Measurements from ENCODE around the gene FNDC3B. TPM values are rescaled to one million over a fixed set of nuclear protein-coding genes. Genes with fewer than 3 reads are reported as not detected.

FNDC3B gene
- total RNA-seq, 2 donors from 2014 or later: 12.0 to 17.7 TPM

DNA sequence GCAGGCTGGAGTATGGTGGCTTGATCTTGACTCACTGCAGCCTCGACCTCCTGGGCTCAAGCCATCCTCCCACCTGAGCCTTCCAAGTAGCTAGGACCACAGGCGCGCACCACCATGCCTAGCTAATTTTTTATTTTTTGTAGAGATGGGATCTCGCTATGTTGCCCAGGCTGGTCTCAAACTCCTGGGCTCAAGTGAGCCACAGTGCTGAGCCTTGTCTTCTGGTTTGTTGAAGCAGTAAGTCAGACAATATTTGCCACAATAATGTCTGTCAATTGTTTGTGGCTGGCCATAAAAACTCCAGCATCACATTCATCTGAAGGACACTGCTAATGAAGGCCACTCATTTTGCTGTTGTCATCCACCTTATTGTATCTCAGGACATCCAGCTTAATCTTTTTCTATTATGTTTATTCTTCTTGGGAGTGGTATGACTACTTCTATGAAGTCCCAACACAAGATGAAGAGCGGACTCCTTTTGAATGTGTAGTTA is 185.9 kb downstream of the FNDC3B start:
- Mint-ChIP-seq H3K36me3 (ENCODE audit: insufficient read depth in 2 of 2) (peaks cover 0 to 4% of the 10 kb centered on the region in 2 donors), H3K4me1 (ENCODE audit: low read depth) (peaks cover 4% of the 10 kb centered on the region), H3K27me3 (ENCODE audit: low read depth) (no peaks in the 10 kb centered on the region), H3K27ac (no peak overlapping the region), H3K4me3 (no peak overlapping the region), H3K9me3 (peaks cover 0 to 2% of the 10 kb centered on the region in 2 donors)
- ATAC-seq (replicated peaks in 1 of 2) (no peak), DNase-seq (no peak)

DNA sequence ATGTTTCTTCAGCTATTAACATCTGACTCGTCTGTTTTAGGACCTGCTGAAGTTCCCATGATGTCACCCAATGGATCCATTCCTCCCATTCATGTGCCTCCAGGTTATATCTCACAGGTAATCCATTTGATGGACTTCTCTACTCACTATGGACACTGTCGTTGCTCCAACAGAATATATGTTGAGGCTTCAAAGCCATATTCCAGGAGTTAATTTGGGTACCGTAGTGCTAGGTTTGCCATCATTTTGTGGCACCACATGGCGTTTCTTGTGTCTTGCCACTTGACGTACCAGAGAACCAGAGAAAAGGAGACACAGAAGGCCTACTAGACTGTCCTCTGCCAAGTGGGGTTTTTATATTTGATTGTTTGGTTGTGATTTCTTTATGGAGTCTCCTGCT is 187.5 kb downstream of the FNDC3B start:
- H3K27me3 Mint-ChIP-seq (ENCODE audit: low read depth): no peaks in the 10 kb centered on the region
- no peak for DNase-seq
- no peak overlapping the region for H3K4me3 Mint-ChIP-seq
- peaks cover 4% of the 10 kb centered on the region for H3K4me1 Mint-ChIP-seq (ENCODE audit: low read depth)
- H3K9me3 Mint-ChIP-seq: peaks cover 0 to 2% of the 10 kb centered on the region in 2 donors
- H3K36me3 Mint-ChIP-seq (ENCODE audit: insufficient read depth in 2 of 2): peaks cover 1 to 4% of the 10 kb centered on the region in 2 donors
- ATAC-seq (replicated peaks in 1 of 2): no peak
- no peak overlapping the region for H3K27ac Mint-ChIP-seq

- no peak overlapping the region for H3K4me3 Mint-ChIP-seq
- peaks cover 4% of the 10 kb centered on the region for H3K4me1 Mint-ChIP-seq (ENCODE audit: low read depth)
- no peak overlapping the region for H3K27ac Mint-ChIP-seq
- no peak for DNase-seq
- peaks cover 1 to 4% of the 10 kb centered on the region in 2 donors for H3K36me3 Mint-ChIP-seq (ENCODE audit: insufficient read depth in 2 of 2)
- H3K27me3 Mint-ChIP-seq (ENCODE audit: low read depth): no peaks in the 10 kb centered on the region
- H3K9me3 Mint-ChIP-seq: peaks cover 0 to 2% of the 10 kb centered on the region in 2 donors
- ATAC-seq (replicated peaks in 1 of 2): no peak
Observed at GRCh38 chr3:172227340-172228035, 188.1 kb downstream of the FNDC3B start.

DNA sequence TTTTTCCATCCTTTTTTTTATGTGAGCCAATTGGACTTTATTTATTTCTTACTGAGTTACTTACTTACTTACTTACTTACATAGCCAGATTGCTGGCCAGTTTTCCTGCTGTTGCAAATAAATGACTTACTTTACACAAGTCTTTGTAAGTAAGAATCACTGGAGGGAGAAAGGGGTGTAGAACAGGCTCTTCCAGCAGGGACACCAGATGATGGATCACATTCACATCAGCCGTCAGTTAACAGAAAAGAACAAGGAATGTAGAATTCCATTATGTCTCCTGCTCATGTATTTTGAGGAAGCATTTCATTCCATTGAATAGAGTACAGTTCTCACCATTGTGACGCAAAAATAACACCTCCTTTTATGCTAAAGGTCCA is 188.6 kb downstream of the FNDC3B start:
- DNase-seq: no peak

GRCh38 chr3:172229462-172229861 is 190.1 kb downstream of the FNDC3B start:
- DNase-seq: no peak
- H3K36me3 Mint-ChIP-seq (ENCODE audit: insufficient read depth in 2 of 2): peaks cover 1 to 4% of the 10 kb centered on the region in 2 donors
- peaks cover 0 to 1% of the 10 kb centered on the region in 2 donors for H3K9me3 Mint-ChIP-seq
- H3K27ac Mint-ChIP-seq: no peak overlapping the region
- ATAC-seq (replicated peaks in 1 of 2): no peak
- no peaks in the 10 kb centered on the region for H3K4me1 Mint-ChIP-seq (ENCODE audit: low read depth)
- no peaks in the 10 kb centered on the region for H3K27me3 Mint-ChIP-seq (ENCODE audit: low read depth)
- no peak overlapping the region for H3K4me3 Mint-ChIP-seq

More for the DNA sequence above, 188.6 kb downstream of the FNDC3B start:
- Mint-ChIP-seq H3K27ac (no peak overlapping the region), H3K36me3 (ENCODE audit: insufficient read depth in 2 of 2) (peaks cover 1 to 4% of the 10 kb centered on the region in 2 donors), H3K27me3 (ENCODE audit: low read depth) (no peaks in the 10 kb centered on the region), H3K4me1 (ENCODE audit: low read depth) (peaks cover 2% of the 10 kb centered on the region), H3K9me3 (peaks cover 0 to 2% of the 10 kb centered on the region in 2 donors), H3K4me3 (no peak overlapping the region)
- ATAC-seq (replicated peaks in 1 of 2): no peak

DNA sequence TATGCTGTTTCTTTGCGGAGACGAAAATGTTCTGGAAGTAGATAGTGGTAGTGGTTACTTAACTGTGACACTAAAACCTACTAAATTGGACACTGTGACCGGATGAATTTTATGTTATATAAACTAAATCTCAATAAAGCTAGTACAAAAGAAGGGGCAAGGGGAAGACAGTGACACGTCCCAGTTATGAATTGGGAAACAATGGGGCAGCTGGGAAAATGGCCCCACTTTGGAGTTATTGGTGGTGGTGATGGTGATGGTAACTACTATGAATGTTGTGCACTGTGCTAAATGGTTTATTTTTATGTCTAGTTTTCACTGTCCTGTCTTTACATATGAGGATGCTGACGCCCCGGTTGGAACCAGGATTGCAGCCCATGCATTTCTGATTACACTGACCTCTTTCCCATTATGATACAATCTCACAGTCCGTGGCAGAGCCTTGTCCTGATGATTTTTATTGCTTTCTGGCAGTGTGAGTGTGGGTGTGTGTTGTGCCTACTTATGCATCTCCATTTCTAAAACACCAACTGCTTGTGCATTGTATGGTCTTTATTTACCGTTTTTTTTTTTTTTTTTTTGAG is 192.0 kb downstream of the FNDC3B start:
- no peak for ATAC-seq (replicated peaks in 1 of 2)
- H3K36me3 Mint-ChIP-seq (ENCODE audit: insufficient read depth in 2 of 2): peaks cover 1 to 4% of the 10 kb centered on the region in 2 donors
- H3K27ac Mint-ChIP-seq: no peak overlapping the region
- no peaks in the 10 kb centered on the region for H3K4me1 Mint-ChIP-seq (ENCODE audit: low read depth)
- H3K4me3 Mint-ChIP-seq: no peak overlapping the region
- H3K9me3 Mint-ChIP-seq: no peaks in the 10 kb centered on the region
- no peak for DNase-seq
- H3K27me3 Mint-ChIP-seq (ENCODE audit: low read depth): no peaks in the 10 kb centered on the region

- peak overlapping the region; percentile 22 for H3K27ac Mint-ChIP-seq
- ATAC-seq (replicated peaks in 1 of 2) (no peak), DNase-seq (no peak)
- peaks cover 1 to 4% of the 10 kb centered on the region in 2 donors for H3K36me3 Mint-ChIP-seq (ENCODE audit: insufficient read depth in 2 of 2)
- H3K4me3 Mint-ChIP-seq: no peak overlapping the region
- H3K27me3 Mint-ChIP-seq (ENCODE audit: low read depth): no peaks in the 10 kb centered on the region
- no peaks in the 10 kb centered on the region for H3K4me1 Mint-ChIP-seq (ENCODE audit: low read depth)
- no peaks in the 10 kb centered on the region for H3K9me3 Mint-ChIP-seq
Observed at GRCh38 chr3:172232579-172233212, 193.3 kb downstream of the FNDC3B start.

GRCh38 chr3:172233474-172234277 is 194.3 kb downstream of the FNDC3B start:
- Mint-ChIP-seq H3K9me3 (no peaks in the 10 kb centered on the region), H3K36me3 (ENCODE audit: insufficient read depth in 2 of 2) (peaks cover 1 to 4% of the 10 kb centered on the region in 2 donors), H3K27me3 (ENCODE audit: low read depth) (no peaks in the 10 kb centered on the region), H3K4me3 (no peak overlapping the region), H3K4me1 (ENCODE audit: low read depth) (no peaks in the 10 kb centered on the region), H3K27ac (no peak overlapping the region)
- no peak for DNase-seq
- ATAC-seq (replicated peaks in 1 of 2): no peak

- Mint-ChIP-seq H3K4me3 (no peak overlapping the region), H3K36me3 (ENCODE audit: insufficient read depth in 2 of 2) (peaks cover 0 to 1% of the 10 kb centered on the region in 2 donors), H3K4me1 (ENCODE audit: low read depth) (no peaks in the 10 kb centered on the region), H3K9me3 (no peaks in the 10 kb centered on the region), H3K27ac (no peak overlapping the region), H3K27me3 (ENCODE audit: low read depth) (no peaks in the 10 kb centered on the region)
- ATAC-seq (replicated peaks in 1 of 2): no peak
- no peak for DNase-seq
Observed at GRCh38 chr3:172235698-172236097, 196.3 kb downstream of the FNDC3B start.

DNA sequence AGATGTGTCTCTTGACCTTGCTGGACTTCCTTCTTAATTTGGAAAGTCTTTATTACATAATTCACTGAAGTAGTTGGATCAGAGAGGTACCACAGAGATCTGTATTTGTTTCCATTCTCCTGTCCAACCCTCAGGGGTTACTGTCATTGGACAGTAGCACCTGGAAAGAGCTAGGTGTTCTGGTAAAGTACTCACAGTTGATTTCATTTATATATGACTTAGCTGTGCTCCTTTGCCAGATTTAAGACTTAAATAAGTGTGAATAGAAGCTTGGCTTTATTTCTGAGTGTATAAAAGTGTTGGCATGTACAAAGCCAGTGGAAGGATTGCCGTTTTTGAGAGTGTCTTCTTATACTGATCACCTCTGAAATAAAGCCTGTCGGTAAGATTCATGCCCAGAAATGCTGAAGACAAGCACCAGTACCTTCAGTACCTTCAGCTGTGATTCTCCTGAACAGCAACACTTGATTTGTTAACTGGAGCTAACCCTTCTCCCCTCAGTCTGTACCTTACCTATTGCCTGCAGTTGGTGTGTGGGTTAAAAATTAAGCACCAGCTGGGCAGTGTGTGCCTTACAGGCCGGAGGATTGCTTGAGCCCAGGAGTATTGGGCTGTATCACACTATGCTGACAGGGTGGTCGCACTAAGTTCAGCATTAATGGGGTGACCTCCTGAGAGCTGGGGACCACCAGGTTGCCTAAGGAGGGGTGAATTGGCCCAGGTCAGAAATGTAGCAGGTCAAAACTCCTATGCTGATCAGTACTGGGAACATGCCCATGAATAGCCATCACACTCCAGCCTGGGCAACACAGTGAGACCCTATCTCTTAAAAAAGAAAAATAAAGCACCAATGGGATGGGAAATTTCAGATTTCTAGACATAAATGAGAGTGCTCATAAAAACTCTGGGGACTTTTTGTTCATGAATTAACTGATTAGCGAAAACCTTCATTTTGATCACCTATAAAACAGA is 197.7 kb downstream of the FNDC3B start:
- ATAC-seq (replicated peaks in 1 of 2): no peak
- no peak for DNase-seq
- Mint-ChIP-seq H3K9me3 (peaks cover 3 to 5% of the 10 kb centered on the region in 2 donors), H3K4me3 (no peak overlapping the region), H3K27ac (no peak overlapping the region), H3K4me1 (ENCODE audit: low read depth) (no peaks in the 10 kb centered on the region), H3K27me3 (ENCODE audit: low read depth) (no peaks in the 10 kb centered on the region), H3K36me3 (ENCODE audit: insufficient read depth in 2 of 2) (peaks cover 8% of the 10 kb centered on the region in 2 donors)

GRCh38 chr3:172238188-172238587 is 198.8 kb downstream of the FNDC3B start:
- Mint-ChIP-seq H3K4me1 (ENCODE audit: low read depth) (no peaks in the 10 kb centered on the region), H3K36me3 (ENCODE audit: insufficient read depth in 2 of 2) (peaks cover 13 to 16% of the 10 kb centered on the region in 2 donors), H3K27ac (no peak overlapping the region), H3K9me3 (peaks cover 8 to 10% of the 10 kb centered on the region in 2 donors), H3K27me3 (ENCODE audit: low read depth) (no peaks in the 10 kb centered on the region), H3K4me3 (no peak overlapping the region)
- no peak for ATAC-seq (replicated peaks in 1 of 2)
- no peak for DNase-seq

DNA sequence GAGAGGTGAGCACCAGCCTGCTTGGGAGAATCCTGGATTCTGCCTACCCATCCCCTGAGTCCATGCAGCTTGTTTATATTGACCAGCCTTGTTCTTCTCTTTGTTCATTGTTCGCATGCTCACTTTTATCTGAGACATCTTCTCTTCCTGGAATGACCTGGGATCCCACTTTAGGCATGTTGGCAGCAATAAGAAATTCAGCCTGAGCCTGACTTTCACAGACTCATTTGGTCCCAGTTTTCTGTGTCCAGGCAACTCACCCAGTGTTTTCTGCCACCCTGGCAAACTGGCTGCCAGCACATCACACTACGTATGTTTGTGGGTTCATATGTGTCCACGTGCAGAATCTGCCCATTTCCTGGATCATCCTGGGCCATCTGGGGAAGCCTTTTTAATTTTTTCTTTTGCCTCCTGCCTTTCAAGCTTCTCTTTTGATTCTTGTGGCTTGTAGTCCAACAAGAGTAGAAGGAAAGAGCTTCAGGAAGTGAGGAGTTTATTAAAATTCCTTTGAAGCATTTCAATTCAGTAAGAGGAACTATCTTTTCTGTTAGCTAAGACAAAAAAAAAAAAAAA is 199.9 kb downstream of the FNDC3B start:
- no peak overlapping the region for H3K4me3 Mint-ChIP-seq
- no peaks in the 10 kb centered on the region for H3K27me3 Mint-ChIP-seq (ENCODE audit: low read depth)
- no peak for DNase-seq
- H3K36me3 Mint-ChIP-seq (ENCODE audit: insufficient read depth in 2 of 2): peaks cover 16 to 19% of the 10 kb centered on the region in 2 donors
- peaks cover 10 to 13% of the 10 kb centered on the region in 2 donors for H3K9me3 Mint-ChIP-seq
- no peak for ATAC-seq (replicated peaks in 1 of 2)
- H3K4me1 Mint-ChIP-seq (ENCODE audit: low read depth): no peaks in the 10 kb centered on the region
- no peak overlapping the region for H3K27ac Mint-ChIP-seq
